ENCODE data around the gene NUP93. TPM values are rescaled to one million over a fixed set of nuclear protein-coding genes. Genes with fewer than 3 reads are reported as not detected.

NUP93 gene
- total and polyA plus RNA-seq, 2 experiments from 2014 or later: 139 to 187 TPM

DNA sequence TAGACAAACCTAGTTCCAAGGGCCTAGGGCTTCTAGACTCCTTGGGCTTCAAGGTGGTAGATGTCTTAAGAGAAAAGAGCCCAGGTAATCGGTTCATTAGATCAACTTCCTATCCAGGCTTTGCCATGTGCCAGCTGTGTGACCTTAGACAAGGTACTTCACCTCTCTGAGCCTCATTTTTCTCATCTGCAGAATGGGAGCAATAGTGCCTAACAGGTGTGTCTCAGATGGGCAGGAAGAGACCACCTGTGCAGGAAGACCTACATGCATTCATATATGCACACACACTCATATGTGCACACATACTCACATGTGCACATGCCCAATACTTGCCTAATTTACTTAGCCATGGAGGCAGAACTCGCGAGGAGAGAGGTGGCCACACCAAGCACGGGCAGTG lies 150.8 kb downstream of the NUP93 start:
- H3K9me3 Mint-ChIP-seq: peaks cover 14% of the 10 kb centered on the region
- Histone ChIP-seq H3K27ac (ENCODE audit: low read depth) (no peak overlapping the region), H3K27me3 (ENCODE audit: insufficient read depth) (no peaks in the 10 kb centered on the region), H3K36me3 (ENCODE audit: insufficient read depth) (no peaks in the 10 kb centered on the region), H3K4me3 (no peak overlapping the region), H3K4me1 (ENCODE audit: insufficient read depth) (no peaks in the 10 kb centered on the region), H3F3A (replicated peaks; ENCODE audit: low read depth) (no peaks in the 10 kb centered on the region), H3K4me2 (no peak overlapping the region), H4K20me1 (replicated peaks; ENCODE audit: insufficient read depth) (no peaks in the 10 kb centered on the region), H3K79me2 (replicated peaks; ENCODE audit: insufficient read depth) (no peaks in the 10 kb centered on the region), H2AFZ (no peak overlapping the region), H3K9me2 (ENCODE audit: insufficient read depth) (no peaks in the 10 kb centered on the region)
- no peaks in the 10 kb centered on the region for H3K4me1 Mint-ChIP-seq
- peaks cover 10% of the 10 kb centered on the region for H3K36me3 Mint-ChIP-seq (ENCODE audit: low read depth)
- no peak for ATAC-seq
- no peak overlapping the region for H3K4me3 Mint-ChIP-seq
- DNase-seq (ENCODE audit: low spot score): no peak
- TF ChIP-seq STAT1 (IDR thresholded peaks at IDR 0.05; ENCODE audit: unreplicated experiment) (no peak), JUNB (IDR thresholded peaks at IDR 0.05; ENCODE audit: unreplicated experiment) (no peak), ZNF331 (CRISPR knock-in tag; IDR thresholded peaks at IDR 0.05; ENCODE audit: low read depth) (no peak), ZNF114 (CRISPR knock-in tag; IDR thresholded peaks at IDR 0.05) (no peak)
- TF ChIP-seq, protein P1, sequence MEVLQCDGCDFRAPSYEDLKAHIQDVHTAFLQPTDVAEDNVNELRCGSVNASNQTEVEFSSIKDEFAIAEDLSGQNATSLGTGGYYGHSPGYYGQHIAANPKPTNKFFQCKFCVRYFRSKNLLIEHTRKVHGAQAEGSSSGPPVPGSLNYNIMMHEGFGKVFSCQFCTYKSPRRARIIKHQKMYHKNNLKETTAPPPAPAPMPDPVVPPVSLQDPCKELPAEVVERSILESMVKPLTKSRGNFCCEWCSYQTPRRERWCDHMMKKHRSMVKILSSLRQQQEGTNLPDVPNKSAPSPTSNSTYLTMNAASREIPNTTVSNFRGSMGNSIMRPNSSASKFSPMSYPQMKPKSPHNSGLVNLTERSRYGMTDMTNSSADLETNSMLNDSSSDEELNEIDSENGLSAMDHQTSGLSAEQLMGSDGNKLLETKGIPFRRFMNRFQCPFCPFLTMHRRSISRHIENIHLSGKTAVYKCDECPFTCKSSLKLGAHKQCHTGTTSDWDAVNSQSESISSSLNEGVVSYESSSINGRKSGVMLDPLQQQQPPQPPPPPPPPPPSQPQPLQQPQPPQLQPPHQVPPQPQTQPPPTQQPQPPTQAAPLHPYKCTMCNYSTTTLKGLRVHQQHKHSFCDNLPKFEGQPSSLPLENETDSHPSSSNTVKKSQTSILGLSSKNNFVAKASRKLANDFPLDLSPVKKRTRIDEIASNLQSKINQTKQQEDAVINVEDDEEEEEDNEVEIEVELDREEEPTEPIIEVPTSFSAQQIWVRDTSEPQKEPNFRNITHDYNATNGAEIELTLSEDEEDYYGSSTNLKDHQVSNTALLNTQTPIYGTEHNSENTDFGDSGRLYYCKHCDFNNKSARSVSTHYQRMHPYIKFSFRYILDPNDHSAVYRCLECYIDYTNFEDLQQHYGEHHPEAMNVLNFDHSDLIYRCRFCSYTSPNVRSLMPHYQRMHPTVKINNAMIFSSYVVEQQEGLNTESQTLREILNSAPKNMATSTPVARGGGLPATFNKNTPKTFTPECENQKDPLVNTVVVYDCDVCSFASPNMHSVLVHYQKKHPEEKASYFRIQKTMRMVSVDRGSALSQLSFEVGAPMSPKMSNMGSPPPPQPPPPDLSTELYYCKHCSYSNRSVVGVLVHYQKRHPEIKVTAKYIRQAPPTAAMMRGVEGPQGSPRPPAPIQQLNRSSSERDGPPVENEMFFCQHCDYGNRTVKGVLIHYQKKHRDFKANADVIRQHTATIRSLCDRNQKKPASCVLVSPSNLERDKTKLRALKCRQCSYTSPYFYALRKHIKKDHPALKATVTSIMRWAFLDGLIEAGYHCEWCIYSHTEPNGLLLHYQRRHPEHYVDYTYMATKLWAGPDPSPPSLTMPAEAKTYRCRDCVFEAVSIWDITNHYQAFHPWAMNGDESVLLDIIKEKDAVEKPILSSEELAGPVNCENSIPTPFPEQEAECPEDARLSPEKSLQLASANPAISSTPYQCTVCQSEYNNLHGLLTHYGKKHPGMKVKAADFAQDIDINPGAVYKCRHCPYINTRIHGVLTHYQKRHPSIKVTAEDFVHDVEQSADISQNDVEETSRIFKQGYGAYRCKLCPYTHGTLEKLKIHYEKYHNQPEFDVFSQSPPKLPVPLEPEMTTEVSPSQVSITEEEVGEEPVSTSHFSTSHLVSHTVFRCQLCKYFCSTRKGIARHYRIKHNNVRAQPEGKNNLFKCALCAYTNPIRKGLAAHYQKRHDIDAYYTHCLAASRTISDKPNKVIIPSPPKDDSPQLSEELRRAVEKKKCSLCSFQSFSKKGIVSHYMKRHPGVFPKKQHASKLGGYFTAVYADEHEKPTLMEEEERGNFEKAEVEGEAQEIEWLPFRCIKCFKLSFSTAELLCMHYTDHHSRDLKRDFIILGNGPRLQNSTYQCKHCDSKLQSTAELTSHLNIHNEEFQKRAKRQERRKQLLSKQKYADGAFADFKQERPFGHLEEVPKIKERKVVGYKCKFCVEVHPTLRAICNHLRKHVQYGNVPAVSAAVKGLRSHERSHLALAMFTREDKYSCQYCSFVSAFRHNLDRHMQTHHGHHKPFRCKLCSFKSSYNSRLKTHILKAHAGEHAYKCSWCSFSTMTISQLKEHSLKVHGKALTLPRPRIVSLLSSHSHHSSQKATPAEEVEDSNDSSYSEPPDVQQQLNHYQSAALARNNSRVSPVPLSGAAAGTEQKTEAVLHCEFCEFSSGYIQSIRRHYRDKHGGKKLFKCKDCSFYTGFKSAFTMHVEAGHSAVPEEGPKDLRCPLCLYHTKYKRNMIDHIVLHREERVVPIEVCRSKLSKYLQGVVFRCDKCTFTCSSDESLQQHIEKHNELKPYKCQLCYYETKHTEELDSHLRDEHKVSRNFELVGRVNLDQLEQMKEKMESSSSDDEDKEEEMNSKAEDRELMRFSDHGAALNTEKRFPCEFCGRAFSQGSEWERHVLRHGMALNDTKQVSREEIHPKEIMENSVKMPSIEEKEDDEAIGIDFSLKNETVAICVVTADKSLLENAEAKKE (CRISPR knock-in tag; IDR thresholded peaks at IDR 0.05): no peak
- H3K27me3 Mint-ChIP-seq (ENCODE audit: insufficient read depth, low read depth, poor library complexity): peaks cover 2% of the 10 kb centered on the region
- H3K27ac Mint-ChIP-seq: no peak overlapping the region

DNA sequence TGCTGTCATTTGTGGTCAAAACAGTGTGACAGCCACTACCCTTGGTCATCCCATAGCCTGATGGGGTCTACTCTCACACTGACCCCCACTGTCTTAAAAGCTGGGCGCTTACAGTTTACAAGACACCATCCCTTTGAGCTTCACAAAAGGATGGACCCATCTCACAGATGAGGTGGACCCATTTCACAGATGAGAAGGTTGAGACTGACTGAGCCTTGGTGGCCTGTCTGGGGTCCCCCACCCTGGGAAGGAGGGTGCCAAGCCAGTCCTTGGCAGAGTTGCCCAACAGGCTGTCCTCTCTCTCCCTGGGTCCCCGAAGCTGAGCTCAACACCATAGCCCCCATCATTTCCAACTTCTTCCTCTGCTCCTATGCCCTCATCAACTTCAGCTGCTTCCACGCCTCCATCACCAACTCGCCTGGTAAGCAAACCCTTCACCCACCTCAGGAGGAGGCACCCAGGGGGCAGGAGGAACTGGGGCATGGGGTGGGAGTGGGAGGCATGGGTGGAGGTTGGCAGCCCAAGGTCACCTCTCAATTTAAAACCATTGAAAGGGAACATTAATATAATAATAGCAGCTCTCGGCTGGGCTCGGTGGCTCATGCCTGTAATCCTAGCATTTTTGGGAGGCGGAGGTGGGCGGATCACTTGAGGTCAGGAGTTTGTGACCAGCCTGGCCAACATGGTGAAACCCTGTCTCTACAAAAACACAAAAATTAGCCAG lies 152.3 kb downstream of the NUP93 start:
- no peak overlapping the region for H3K4me2 ChIP-seq
- no peaks in the 10 kb centered on the region for H3K27me3 ChIP-seq (ENCODE audit: insufficient read depth)
- H4K20me1 ChIP-seq (replicated peaks; ENCODE audit: insufficient read depth): no peaks in the 10 kb centered on the region
- H3K27ac ChIP-seq (ENCODE audit: low read depth): no peak overlapping the region
- H3F3A ChIP-seq (replicated peaks; ENCODE audit: low read depth): no peaks in the 10 kb centered on the region
- peaks cover 13% of the 10 kb centered on the region for H3K36me3 Mint-ChIP-seq (ENCODE audit: low read depth)
- no peak overlapping the region for H3K27ac Mint-ChIP-seq
- ATAC-seq (no peak), DNase-seq (ENCODE audit: low spot score) (no peak)
- H2AFZ ChIP-seq: no peak overlapping the region
- TF ChIP-seq STAT1 (IDR thresholded peaks at IDR 0.05; ENCODE audit: unreplicated experiment) (no peak), ZNF114 (CRISPR knock-in tag; IDR thresholded peaks at IDR 0.05) (no peak), NANOG (IDR thresholded peaks at IDR 0.05; ENCODE audit: borderline replicate concordance) (no peak)
- peaks cover 25% of the 10 kb centered on the region for H3K9me3 Mint-ChIP-seq
- no peak overlapping the region for H3K4me3 ChIP-seq
- no peaks in the 10 kb centered on the region for H3K9me2 ChIP-seq (ENCODE audit: insufficient read depth)
- H3K4me1 ChIP-seq (ENCODE audit: insufficient read depth): no peaks in the 10 kb centered on the region
- peaks cover 4% of the 10 kb centered on the region for H3K27me3 Mint-ChIP-seq (ENCODE audit: insufficient read depth, low read depth, poor library complexity)
- no peaks in the 10 kb centered on the region for H3K79me2 ChIP-seq (replicated peaks; ENCODE audit: insufficient read depth)
- H3K36me3 ChIP-seq (ENCODE audit: insufficient read depth): no peaks in the 10 kb centered on the region
- H3K4me3 Mint-ChIP-seq: no peak overlapping the region
- no peaks in the 10 kb centered on the region for H3K4me1 Mint-ChIP-seq

Measured in GM23338 (cell line).